ENCODE results near the gene FBXO42.

The FBXO42 gene

GRCh38 chr1:16246961-16247360 is 105.3 kb downstream of the FBXO42 start:
- TF ChIP-seq MAX (IDR thresholded peaks at IDR 0.05) (no peak), EGR1 (IDR thresholded peaks at IDR 0.05) (no peak), TEAD4 (IDR thresholded peaks at IDR 0.05) (no peak), CEBPB (IDR thresholded peaks at IDR 0.05) (no peak), CREB1 (IDR thresholded peaks at IDR 0.05; ENCODE audit: low read depth) (no peak), YY1 (IDR thresholded peaks at IDR 0.05; ENCODE audit: low read depth) (no peak), TAF1 (IDR thresholded peaks at IDR 0.05; ENCODE audit: low read depth) (no peak), ZBTB7A (IDR thresholded peaks at IDR 0.05; ENCODE audit: low read depth) (no peak), REST (IDR thresholded peaks at IDR 0.05; ENCODE audit: low read depth) (no peak), FOXM1 (IDR thresholded peaks at IDR 0.05; ENCODE audit: borderline replicate concordance, low read depth) (no peak), RAD21 (IDR thresholded peaks at IDR 0.05; ENCODE audit: low read depth) (no peak), EP300 (IDR thresholded peaks at IDR 0.05; ENCODE audit: borderline replicate concordance) (no peak), NFIC (IDR thresholded peaks at IDR 0.05) (no peak), USF1 (IDR thresholded peaks at IDR 0.05) (no peak), TCF12 (IDR thresholded peaks at IDR 0.05; ENCODE audit: low read depth) (no peak)

GRCh38 chr1:16245476-16246196 is 106.6 kb downstream of the FBXO42 start:
- no peak for TF ChIP-seq EGR1 (IDR thresholded peaks at IDR 0.05)
- no peak for TF ChIP-seq USF1 (IDR thresholded peaks at IDR 0.05)
- no peak for TF ChIP-seq NFIC (IDR thresholded peaks at IDR 0.05)

- no peak for TF ChIP-seq CREB1 (IDR thresholded peaks at IDR 0.05; ENCODE audit: low read depth)
- TF ChIP-seq TCF12 (IDR thresholded peaks at IDR 0.05; ENCODE audit: low read depth), result no peak
- no peak for TF ChIP-seq EP300 (IDR thresholded peaks at IDR 0.05; ENCODE audit: borderline replicate concordance)
- TF ChIP-seq REST (IDR thresholded peaks at IDR 0.05; ENCODE audit: low read depth), result no peak
Observed at GRCh38 chr1:16244650-16245285, 107.5 kb downstream of the FBXO42 start.

GRCh38 chr1:16243936-16244649 is 108.2 kb downstream of the FBXO42 start:
- TF ChIP-seq TCF12 (IDR thresholded peaks at IDR 0.05; ENCODE audit: low read depth), result no peak
- no peak for TF ChIP-seq FOXM1 (IDR thresholded peaks at IDR 0.05; ENCODE audit: borderline replicate concordance, low read depth)
- TF ChIP-seq RAD21 (IDR thresholded peaks at IDR 0.05; ENCODE audit: low read depth), result peak; percentile 91

- TF ChIP-seq TEAD4 (IDR thresholded peaks at IDR 0.05) (no peak), RAD21 (IDR thresholded peaks at IDR 0.05; ENCODE audit: low read depth) (no peak), EP300 (IDR thresholded peaks at IDR 0.05; ENCODE audit: borderline replicate concordance) (no peak), REST (IDR thresholded peaks at IDR 0.05; ENCODE audit: low read depth) (no peak), NFIC (IDR thresholded peaks at IDR 0.05) (no peak), YY1 (IDR thresholded peaks at IDR 0.05; ENCODE audit: low read depth) (no peak), CREB1 (IDR thresholded peaks at IDR 0.05; ENCODE audit: low read depth) (no peak), USF1 (IDR thresholded peaks at IDR 0.05) (no peak), ZBTB7A (IDR thresholded peaks at IDR 0.05; ENCODE audit: low read depth) (no peak), FOXM1 (IDR thresholded peaks at IDR 0.05; ENCODE audit: borderline replicate concordance, low read depth) (no peak), MAX (IDR thresholded peaks at IDR 0.05) (no peak), CEBPB (IDR thresholded peaks at IDR 0.05) (no peak), TCF12 (IDR thresholded peaks at IDR 0.05; ENCODE audit: low read depth) (no peak), EGR1 (IDR thresholded peaks at IDR 0.05) (no peak), TAF1 (IDR thresholded peaks at IDR 0.05; ENCODE audit: low read depth) (no peak)
Observed at GRCh38 chr1:16243215-16243610, 109.1 kb downstream of the FBXO42 start.

Measured in Ishikawa (cell line).